Endothelial cell (in vitro differentiated cells): ENCODE data around the gene CACNG7. TPM values are rescaled to one million over a fixed set of nuclear protein-coding genes. Genes with fewer than 3 reads are reported as not detected.

Source experiments
- DNase-seq: peaks from one replicate; pipeline ENCODE4 v3.0.0; 2021; ENCODE audit warnings: low spot score
- H3K27ac Mint-ChIP-seq: one replicate; pipeline ENCODE4 v1.8.0; 2021; ENCODE audit warnings: mixed read lengths, inconsistent platforms; ENCODE audit not compliant: unreplicated experiment
- H3K27me3 Mint-ChIP-seq: one replicate; pipeline ENCODE4 v1.8.0; 2021; ENCODE audit warnings: mild to moderate bottlenecking, moderate library complexity, mixed read lengths, inconsistent platforms; ENCODE audit not compliant: unreplicated experiment
- H3K36me3 Mint-ChIP-seq: one replicate; pipeline ENCODE4 v1.8.0; 2021; ENCODE audit warnings: mild to moderate bottlenecking, low read depth, mixed read lengths, inconsistent platforms; ENCODE audit not compliant: unreplicated experiment
- H3K4me1 Mint-ChIP-seq: one replicate; pipeline ENCODE4 v1.8.0; 2021; ENCODE audit warnings: mild to moderate bottlenecking, mixed read lengths, inconsistent platforms; ENCODE audit not compliant: unreplicated experiment
- H3K4me3 Mint-ChIP-seq: one replicate; pipeline ENCODE4 v1.8.0; 2021; ENCODE audit warnings: mild to moderate bottlenecking, mixed read lengths, inconsistent platforms; ENCODE audit not compliant: unreplicated experiment
- H3K9me3 Mint-ChIP-seq: one replicate; pipeline ENCODE4 v1.8.0; 2021; ENCODE audit warnings: mixed read lengths, inconsistent platforms; ENCODE audit not compliant: unreplicated experiment
- total RNA-seq: library from RNA; stranded (reverse); fragmentation: NEBNext Ultra II Directional; extraction: Animal tissue kit (Norgen Biotek cat#: 25700); gene quantifications from one replicate; pipeline ENCODE4 v1.2.1, GENCODE V29; 2021; ENCODE audit not compliant: unreplicated experiment
- TF ChIP-seq, protein P1 (sequence below): fragments of 200-600 bp; sonication (generic); IDR thresholded peaks from one replicate; pipeline ENCODE4 v1.5.0; 2021; ENCODE audit warnings: antibody characterized with exemption; ENCODE audit not compliant: unreplicated experiment

The CACNG7 gene
- total RNA-seq, 1 donor from 2014 or later = 0.51 TPM

DNA sequence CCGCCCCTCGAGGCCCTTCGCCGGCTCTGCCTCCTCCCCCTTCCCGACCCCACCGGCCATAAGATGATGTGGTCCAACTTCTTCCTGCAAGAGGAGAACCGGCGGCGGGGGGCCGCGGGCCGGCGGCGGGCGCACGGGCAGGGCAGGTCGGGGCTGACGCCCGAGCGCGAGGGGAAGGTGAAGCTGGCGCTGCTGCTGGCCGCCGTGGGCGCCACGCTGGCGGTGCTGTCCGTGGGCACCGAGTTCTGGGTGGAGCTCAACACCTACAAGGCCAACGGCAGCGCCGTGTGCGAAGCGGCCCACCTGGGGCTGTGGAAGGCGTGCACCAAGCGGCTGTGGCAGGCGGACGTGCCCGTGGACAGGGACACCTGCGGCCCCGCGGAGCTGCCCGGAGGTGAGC is 83.7 kb downstream of the CACNG7 start:
- TF ChIP-seq, protein P1, sequence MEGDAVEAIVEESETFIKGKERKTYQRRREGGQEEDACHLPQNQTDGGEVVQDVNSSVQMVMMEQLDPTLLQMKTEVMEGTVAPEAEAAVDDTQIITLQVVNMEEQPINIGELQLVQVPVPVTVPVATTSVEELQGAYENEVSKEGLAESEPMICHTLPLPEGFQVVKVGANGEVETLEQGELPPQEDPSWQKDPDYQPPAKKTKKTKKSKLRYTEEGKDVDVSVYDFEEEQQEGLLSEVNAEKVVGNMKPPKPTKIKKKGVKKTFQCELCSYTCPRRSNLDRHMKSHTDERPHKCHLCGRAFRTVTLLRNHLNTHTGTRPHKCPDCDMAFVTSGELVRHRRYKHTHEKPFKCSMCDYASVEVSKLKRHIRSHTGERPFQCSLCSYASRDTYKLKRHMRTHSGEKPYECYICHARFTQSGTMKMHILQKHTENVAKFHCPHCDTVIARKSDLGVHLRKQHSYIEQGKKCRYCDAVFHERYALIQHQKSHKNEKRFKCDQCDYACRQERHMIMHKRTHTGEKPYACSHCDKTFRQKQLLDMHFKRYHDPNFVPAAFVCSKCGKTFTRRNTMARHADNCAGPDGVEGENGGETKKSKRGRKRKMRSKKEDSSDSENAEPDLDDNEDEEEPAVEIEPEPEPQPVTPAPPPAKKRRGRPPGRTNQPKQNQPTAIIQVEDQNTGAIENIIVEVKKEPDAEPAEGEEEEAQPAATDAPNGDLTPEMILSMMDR = no peak
- Mint-ChIP-seq H3K36me3 (peaks cover 5% of the 10 kb centered on the region), H3K4me1 (peaks cover 13% of the 10 kb centered on the region), H3K9me3 (no peaks in the 10 kb centered on the region), H3K4me3 (no peak overlapping the region), H3K27ac (no peak overlapping the region), H3K27me3 (peaks cover 13% of the 10 kb centered on the region)
- no peak for DNase-seq

DNA sequence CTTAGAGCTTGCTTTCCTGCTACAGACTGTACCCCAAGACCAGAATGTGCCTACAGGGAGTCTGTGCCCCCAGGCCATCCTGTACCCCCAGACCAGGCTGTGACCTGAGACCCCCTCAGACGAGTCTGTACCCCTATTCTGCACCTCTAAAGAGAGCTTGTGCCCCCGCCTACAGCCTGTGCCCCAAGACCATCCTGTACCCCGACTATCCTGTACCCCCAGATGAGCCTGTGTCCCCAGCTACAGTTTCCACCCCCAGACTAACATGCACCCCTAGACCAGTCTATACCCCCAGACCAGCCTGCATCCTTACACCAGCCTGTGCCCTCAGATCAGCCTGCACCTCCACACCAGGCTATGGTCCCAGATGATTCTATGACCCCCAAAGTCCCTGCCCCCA is 84.4 kb downstream of the CACNG7 start:
- Mint-ChIP-seq H3K9me3 (no peaks in the 10 kb centered on the region), H3K4me3 (peak overlapping the region; percentile 69), H3K27me3 (peaks cover 13% of the 10 kb centered on the region), H3K4me1 (peaks cover 13% of the 10 kb centered on the region), H3K36me3 (peaks cover 5% of the 10 kb centered on the region), H3K27ac (no peak overlapping the region)
- no peak for DNase-seq
- TF ChIP-seq, protein P1 = no peak

Other genes starting within 250 kb of the CACNG7 start
- 2.1 TPM for gene NLRP12, start 85.0 kb upstream of the CACNG7 start, total RNA-seq
- 123 TPM for gene MYADM, start 41.4 kb upstream of the CACNG7 start, total RNA-seq
- gene PRKCG, start 27.1 kb upstream of the CACNG7 start, total RNA-seq = 0.92 TPM
- 12.9 TPM for gene CACNG8, start 53.7 kb downstream of the CACNG7 start, total RNA-seq
- 0.21 TPM for gene CACNG6, start 82.4 kb downstream of the CACNG7 start, total RNA-seq
- 2.2 TPM for gene VSTM1, start 154.6 kb downstream of the CACNG7 start, total RNA-seq
- gene TARM1, start 172.1 kb downstream of the CACNG7 start, total RNA-seq = not detected
- 0.21 TPM for gene OSCAR, start 191.5 kb downstream of the CACNG7 start, total RNA-seq
- 126 TPM for gene NDUFA3, start 193.6 kb downstream of the CACNG7 start, total RNA-seq
- 24.8 TPM for gene TFPT, start 206.4 kb downstream of the CACNG7 start, total RNA-seq
- gene PRPF31, start 206.5 kb downstream of the CACNG7 start, total RNA-seq = 71.7 TPM
- gene CNOT3, start 228.5 kb downstream of the CACNG7 start, total RNA-seq = 62.2 TPM